ENCODE results near the gene SERPINE3. TPM values are rescaled to one million over a fixed set of nuclear protein-coding genes. Genes with fewer than 3 reads are reported as not detected.

Gene SERPINE3
- total RNA-seq, result not detected in 2 replicates

GRCh38 chr13:51339354-51339753 is at the start of gene SERPINE3:
Gene SERPINE3, plus strand, starts transcription at chr13:51339691. Its CDS starts 1,401 bp downstream, at chr13:51341092.
- no peaks in the 10 kb centered on the region for H3K36me3 ChIP-seq (ENCODE audit: control insufficient read depth, insufficient read depth, low read length)
- no peak for TF ChIP-seq CTCF (IDR thresholded peaks at IDR 0.05; ENCODE audit: insufficient read depth, low read length, poor library complexity, severe bottlenecking)
- no peak within 1 kb of the TSS for H3K4me3 ChIP-seq (ENCODE audit: low read depth, low read length)
- H3K27me3 ChIP-seq (ENCODE audit: control insufficient read depth, insufficient read depth, low read length), result no peaks in the 10 kb centered on the region
- no peak for DNase-seq (ENCODE audit: low read depth)

- Histone ChIP-seq H3K27me3 (ENCODE audit: control insufficient read depth, insufficient read depth, low read length) (no peaks in the 10 kb centered on the region), H3K36me3 (ENCODE audit: control insufficient read depth, insufficient read depth, low read length) (no peaks in the 10 kb centered on the region), H3K4me3 (ENCODE audit: low read depth, low read length) (no peak overlapping the region)
- no peak for TF ChIP-seq CTCF (IDR thresholded peaks at IDR 0.05; ENCODE audit: insufficient read depth, low read length, poor library complexity, severe bottlenecking)
- DNase-seq (ENCODE audit: low read depth), result no peak
Measured at GRCh38 chr13:51291341-51291740, 48.1 kb upstream of the SERPINE3 start.

- DNase-seq (ENCODE audit: low read depth), result no peak
- Histone ChIP-seq H3K27me3 (ENCODE audit: control insufficient read depth, insufficient read depth, low read length) (no peaks in the 10 kb centered on the region), H3K4me3 (ENCODE audit: low read depth, low read length) (no peak overlapping the region), H3K36me3 (ENCODE audit: control insufficient read depth, insufficient read depth, low read length) (no peaks in the 10 kb centered on the region)
- TF ChIP-seq CTCF (IDR thresholded peaks at IDR 0.05; ENCODE audit: insufficient read depth, low read length, poor library complexity, severe bottlenecking), result no peak
Measured at GRCh38 chr13:51292000-51292565, 47.4 kb upstream of the SERPINE3 start.

- TF ChIP-seq CTCF (IDR thresholded peaks at IDR 0.05; ENCODE audit: insufficient read depth, low read length, poor library complexity, severe bottlenecking), result no peak
Measured at GRCh38 chr13:51297556-51297955, 41.9 kb upstream of the SERPINE3 start.

GRCh38 chr13:51298812-51299211 is 40.7 kb upstream of the SERPINE3 start:
- no peak for TF ChIP-seq CTCF (IDR thresholded peaks at IDR 0.05; ENCODE audit: insufficient read depth, low read length, poor library complexity, severe bottlenecking)

More at GRCh38 chr13:51297556-51297955, 41.9 kb upstream of the SERPINE3 start:
- Histone ChIP-seq H3K4me3 (ENCODE audit: low read depth, low read length) (no peak overlapping the region), H3K27me3 (ENCODE audit: control insufficient read depth, insufficient read depth, low read length) (no peaks in the 10 kb centered on the region), H3K36me3 (ENCODE audit: control insufficient read depth, insufficient read depth, low read length) (no peaks in the 10 kb centered on the region)
- DNase-seq (ENCODE audit: low read depth), result no peak

GRCh38 chr13:51303063-51303552 is 36.4 kb upstream of the SERPINE3 start:
- no peaks in the 10 kb centered on the region for H3K27me3 ChIP-seq (ENCODE audit: control insufficient read depth, insufficient read depth, low read length)
- no peak overlapping the region for H3K4me3 ChIP-seq (ENCODE audit: low read depth, low read length)
- no peak for TF ChIP-seq CTCF (IDR thresholded peaks at IDR 0.05; ENCODE audit: insufficient read depth, low read length, poor library complexity, severe bottlenecking)
- DNase-seq (ENCODE audit: low read depth), result no peak
- no peaks in the 10 kb centered on the region for H3K36me3 ChIP-seq (ENCODE audit: control insufficient read depth, insufficient read depth, low read length)

More at GRCh38 chr13:51298812-51299211, 40.7 kb upstream of the SERPINE3 start:
- Histone ChIP-seq H3K36me3 (ENCODE audit: control insufficient read depth, insufficient read depth, low read length) (no peaks in the 10 kb centered on the region), H3K4me3 (ENCODE audit: low read depth, low read length) (no peak overlapping the region), H3K27me3 (ENCODE audit: control insufficient read depth, insufficient read depth, low read length) (no peaks in the 10 kb centered on the region)
- no peak for DNase-seq (ENCODE audit: low read depth)

Measured in kidney epithelial cell (primary cell).